Measurements from ENCODE around the gene TMCC3.
A peak's percentile ranks its signal among the peaks of the same experiment; 100 is the strongest.

The TMCC3 gene

DNA sequence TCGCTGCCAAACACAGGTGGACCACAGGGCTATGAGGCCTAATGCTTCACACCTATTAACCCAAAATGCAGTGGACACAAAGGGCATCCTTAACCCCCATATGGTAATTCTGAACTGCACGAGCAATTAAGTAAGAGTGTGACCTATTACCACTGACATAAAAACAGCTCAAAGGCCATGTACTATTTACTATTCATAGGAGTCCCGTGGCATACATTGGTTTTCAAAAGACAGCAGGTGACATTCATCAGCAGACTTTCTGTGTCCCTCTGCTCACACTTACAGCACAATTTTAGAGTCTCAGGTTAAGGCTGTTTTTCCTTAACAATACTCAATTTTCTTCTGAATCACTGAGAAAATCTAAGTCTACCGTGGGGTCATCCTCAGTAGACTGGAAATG lies 23.1 kb upstream of the TMCC3 start:
- FAIRE-seq (no peak), DNase-seq (ENCODE audit: low spot score) (no peak)

DNA sequence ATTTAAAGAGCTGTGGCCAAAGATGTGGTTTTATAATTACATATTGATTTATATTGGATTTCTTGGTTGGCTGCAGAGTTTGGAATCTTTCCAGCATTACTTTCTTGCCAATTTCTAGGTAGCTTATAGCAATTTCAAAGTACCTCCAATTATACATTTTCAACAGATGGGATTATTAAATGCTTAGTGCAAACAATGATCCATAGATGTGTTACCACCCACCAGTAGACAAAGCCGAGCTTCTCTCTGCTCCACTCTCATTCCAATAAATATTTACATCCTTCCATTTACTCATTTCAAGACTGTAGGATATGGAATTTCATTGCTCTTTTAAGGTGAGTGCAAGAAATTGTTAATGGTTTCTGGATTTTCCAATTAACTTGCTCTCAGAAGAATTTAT lies 21.6 kb upstream of the TMCC3 start:
- no peak for DNase-seq (ENCODE audit: low spot score)
- no peak for FAIRE-seq

DNA sequence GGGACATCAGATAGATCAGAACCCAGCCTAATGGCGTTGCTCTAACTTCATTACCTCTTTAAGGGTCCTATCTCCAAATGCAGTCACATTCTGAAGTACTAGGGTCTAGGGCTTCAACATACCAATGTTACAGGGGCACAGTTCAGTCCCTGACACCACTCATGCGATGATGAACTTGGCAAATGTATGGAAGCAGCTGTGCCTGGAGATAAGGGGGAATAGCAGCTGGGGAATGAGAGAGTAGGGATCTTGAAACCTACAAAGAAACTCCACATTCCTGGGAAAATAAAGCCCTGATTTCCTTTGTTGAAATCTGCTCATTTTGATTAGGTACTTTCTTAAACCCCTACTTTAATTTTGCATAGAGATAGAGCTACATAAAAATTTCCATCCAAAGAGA lies 20.5 kb upstream of the TMCC3 start:
- no peak for FAIRE-seq
- no peak for DNase-seq (ENCODE audit: low spot score)

DNA sequence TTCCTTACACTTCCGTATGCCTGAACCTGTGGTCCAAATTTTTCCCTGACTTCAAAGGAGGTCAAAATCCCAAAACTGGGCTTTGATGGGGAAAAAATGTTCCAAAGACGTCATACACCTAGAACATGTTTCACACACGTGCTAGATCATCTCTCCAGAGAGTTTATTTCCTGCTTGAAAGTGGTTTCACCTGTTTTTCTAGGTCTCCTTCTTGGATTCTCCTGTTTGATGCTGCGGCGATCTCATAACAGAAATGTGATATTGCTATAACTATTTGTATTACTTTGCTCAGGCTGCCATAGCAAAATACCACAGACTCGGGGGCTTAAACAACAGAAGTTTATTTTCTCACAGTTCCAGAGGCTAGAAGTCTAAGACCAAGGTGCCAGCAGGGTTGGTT lies 19.7 kb upstream of the TMCC3 start:
- DNase-seq (ENCODE audit: low spot score) = no peak
- FAIRE-seq = no peak

DNA sequence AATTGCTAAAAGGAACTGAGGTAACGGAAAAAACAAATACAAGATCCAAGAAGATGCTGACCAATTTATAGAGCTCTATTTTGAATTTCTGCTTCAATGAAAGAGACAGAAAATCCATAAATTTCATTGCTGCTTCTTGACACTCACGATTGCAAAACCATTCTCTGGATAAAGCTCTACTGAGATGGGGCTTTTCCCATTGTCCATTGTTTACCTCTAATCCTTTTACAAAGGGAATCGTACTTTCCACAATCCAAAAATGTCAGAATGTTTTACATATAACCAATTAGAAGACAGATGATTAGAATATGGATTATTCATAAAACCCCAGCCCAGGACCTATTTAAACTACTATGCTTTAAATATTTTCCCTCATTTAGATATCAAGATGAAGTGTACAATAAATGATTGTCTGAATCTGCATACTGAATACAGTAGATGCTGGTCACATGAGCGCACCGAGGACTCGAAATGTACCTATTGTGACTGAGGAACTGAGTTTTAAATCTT lies 16.7 kb upstream of the TMCC3 start:
- FAIRE-seq = no peak
- DNase-seq (ENCODE audit: low spot score) = no peak

DNA sequence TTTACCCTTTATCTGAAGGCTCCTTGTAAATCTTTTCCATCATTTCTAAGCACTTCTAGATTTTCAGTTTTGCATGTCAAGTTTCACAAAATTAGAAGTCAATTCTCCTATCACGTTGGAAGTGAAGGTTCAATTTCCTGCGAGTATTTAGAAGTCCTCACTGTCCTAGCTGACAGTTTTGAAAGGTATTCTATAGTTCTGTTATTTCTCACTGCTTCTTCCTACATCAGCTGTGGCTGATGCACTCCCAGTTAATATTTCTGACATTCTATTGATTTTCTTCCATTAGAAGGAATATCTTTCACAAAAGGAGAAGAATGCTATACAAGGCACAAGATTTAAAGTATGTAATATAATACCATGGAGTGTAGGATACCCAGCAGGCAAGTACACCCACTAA lies 15.8 kb upstream of the TMCC3 start:
- FAIRE-seq = no peak

DNA sequence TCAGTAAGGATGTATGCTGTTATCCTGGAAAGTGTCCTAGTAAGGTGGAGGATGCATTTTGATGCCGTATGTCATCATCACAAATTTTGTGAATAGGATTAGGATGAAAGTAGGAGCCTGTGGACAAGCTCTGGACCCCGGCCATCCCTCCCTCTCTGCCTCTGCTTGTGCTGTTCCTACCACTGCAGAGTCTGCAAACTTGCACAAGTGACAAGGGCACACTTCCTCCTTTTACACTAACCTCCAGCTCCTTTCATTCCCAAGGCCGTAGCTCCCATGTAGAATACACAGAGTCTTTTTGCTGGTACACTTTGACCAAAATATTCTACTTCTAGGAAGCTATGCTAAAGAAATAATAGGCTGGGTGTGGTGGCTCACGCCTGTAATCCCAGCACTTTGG lies 13.3 kb upstream of the TMCC3 start:
- DNase-seq (ENCODE audit: low spot score) (no peak), FAIRE-seq (no peak)

More for the DNA sequence above, 15.8 kb upstream of the TMCC3 start:
- no peak for DNase-seq (ENCODE audit: low spot score)

DNA sequence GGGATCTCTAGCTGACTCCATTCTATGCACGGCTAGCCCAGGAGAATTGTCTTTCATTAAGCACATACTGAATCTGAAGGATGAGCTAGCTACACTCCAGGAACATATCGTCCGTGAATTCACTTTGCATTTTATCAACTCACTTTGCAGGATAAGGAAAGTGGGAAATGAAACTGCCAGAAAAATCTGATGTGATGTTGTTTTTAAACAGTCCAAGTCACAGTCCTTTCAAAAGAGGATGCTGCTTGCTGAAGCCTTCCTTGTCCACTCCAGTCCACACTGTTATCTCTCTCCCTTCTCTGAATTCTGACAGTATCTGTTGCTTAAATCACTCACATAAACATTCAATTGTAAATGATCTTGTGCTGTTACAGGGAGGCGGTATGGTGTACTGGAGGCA lies 12.7 kb upstream of the TMCC3 start:
- DNase-seq (ENCODE audit: low spot score) = no peak
- FAIRE-seq = no peak

DNA sequence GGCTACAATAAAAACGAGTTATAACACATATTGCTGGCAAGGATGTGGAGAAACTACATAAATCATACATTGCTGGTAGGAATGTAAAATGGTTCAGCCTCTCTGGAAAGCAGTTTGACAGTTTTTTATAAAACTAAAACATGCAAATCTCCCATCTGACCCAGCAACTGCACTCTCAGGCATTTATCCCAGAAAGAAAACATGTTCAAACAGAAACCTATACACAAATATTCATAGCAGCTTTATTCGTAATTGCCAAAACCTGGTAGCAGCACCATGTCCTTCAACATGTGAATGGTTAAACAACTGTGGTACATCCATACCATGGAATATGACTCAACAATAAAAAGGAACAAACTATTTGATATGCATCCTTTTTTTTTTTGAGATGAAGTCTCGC lies 10.1 kb upstream of the TMCC3 start:
- FAIRE-seq (no peak), DNase-seq (ENCODE audit: low spot score) (no peak)

DNA sequence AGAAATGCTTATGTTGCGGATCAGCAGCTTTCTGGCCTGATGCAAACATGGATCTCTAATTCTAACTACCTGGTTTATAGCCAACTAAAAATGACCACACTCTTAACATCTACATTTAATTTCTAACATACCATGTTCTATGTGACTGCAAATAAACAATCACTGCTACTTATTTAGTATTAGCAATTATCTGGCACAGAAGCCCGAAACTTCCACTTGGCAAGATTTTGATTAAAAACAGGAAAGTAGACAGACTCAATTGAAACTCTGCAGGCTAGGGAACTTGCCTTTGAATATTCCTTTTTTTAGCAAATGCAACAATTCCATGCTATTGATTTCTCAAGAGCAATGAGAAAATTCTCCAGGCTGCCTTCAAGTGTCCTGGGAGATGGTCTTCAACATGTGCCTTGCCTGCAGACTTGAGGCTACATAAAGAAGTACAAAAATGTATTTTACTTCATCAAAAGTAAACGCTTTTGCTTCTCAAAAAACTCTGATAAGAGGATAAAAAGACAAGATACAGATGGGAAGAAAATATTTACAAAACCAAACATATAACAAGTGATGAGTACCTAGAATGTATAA lies 9.1 kb upstream of the TMCC3 start:
- no peak for DNase-seq (ENCODE audit: low spot score)
- no peak for FAIRE-seq

DNA sequence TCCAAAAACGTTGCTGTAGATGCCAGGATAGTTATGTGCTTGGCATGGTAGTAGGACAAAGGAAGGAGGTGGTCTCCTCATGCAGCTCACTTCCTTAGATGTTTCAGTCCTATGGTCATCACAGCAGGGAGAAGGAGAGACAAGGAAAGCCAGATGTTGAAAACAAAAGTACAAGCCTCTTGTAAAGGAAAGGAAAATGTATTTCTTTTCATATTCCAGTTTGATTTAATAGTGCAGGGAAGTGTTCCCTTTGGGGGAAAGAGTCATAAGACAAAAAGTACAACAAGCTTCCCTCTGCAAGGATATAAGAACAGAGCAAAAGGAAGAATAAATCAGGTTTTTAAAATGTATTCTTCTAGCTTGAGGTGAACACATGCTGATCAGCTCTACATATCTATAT lies 8.6 kb upstream of the TMCC3 start:
- DNase-seq (ENCODE audit: low spot score) (no peak), FAIRE-seq (no peak)

DNA sequence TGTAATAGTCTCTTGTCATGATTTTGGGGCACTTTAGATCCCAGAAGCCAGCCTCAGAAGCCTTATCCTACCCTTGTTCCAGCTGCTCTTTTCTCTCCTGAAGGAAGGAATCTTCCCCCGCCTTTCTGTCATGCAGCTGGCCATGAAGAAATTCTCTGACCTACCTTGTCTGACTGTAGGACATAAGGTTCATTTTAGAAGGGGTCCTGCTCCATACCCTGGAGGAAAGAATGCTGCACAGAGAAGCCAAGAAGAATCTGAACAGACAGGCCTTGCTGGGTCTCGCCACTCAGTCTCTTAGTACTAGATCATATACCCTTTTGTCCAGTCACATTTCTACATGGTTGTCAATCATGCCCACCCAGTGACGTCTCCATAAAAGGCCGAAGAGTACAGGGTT lies 6.2 kb upstream of the TMCC3 start:
- FAIRE-seq (no peak), DNase-seq (ENCODE audit: low spot score) (no peak)

DNA sequence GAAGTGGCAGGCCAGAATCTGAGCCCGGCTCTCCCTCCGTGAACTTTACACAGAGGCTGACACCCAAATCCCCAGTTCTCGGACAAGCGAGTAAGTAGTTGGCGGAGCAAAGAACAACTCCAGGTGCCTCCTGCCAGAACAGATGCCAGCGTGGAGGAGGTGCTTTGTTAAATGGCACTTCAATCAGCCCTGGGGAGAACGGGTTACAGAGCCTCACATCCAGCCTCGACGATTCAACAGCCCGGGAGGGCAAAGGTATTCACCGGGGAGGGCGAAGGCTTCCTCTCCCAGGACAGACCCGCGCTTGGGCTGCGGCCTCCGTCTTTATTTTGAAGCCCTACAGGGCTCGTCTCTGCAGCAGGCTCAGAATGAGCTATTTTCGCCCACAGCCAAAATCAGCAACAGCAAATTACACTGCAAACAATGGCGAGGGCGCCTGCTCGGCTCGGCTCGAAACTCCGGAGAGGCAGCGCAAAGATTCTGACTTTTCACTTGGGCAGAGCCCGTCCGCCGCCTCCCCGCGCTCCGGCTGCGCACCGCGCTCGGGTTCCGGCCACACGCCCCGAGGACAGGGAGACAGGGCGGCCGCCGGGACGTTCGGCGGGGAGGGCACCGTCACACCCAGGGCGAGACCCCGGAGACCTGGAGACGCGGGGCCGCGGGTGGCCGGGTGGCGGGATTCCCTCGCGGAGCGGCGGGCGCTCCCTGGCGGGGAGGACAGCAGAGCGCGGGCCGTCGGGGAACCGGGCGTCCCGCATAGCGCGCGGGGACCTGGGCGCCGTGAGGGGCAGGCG lies 811 bp downstream of the TMCC3 start:
- FAIRE-seq (no peak), DNase-seq (ENCODE audit: low spot score) (no peak)

DNA sequence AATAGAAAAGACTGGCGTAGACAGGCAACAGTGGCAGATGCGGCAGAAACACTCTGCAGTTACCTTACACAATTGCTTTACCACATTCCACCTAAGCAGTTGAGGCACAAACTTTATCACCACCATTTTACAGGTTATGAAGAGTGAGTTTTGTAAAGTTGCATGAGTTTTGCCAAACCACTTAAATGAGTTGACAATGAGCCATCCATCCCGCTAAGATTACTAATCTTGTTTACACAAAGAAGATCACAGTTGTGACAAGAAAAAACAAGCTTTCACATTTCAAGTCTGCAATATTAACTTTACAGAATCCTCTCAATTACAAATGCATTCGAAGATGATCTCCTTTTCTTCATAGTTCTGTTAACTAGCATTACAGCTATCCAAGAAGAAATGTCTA lies 1.8 kb downstream of the TMCC3 start:
- no peak for FAIRE-seq
- no peak for DNase-seq (ENCODE audit: low spot score)

DNA sequence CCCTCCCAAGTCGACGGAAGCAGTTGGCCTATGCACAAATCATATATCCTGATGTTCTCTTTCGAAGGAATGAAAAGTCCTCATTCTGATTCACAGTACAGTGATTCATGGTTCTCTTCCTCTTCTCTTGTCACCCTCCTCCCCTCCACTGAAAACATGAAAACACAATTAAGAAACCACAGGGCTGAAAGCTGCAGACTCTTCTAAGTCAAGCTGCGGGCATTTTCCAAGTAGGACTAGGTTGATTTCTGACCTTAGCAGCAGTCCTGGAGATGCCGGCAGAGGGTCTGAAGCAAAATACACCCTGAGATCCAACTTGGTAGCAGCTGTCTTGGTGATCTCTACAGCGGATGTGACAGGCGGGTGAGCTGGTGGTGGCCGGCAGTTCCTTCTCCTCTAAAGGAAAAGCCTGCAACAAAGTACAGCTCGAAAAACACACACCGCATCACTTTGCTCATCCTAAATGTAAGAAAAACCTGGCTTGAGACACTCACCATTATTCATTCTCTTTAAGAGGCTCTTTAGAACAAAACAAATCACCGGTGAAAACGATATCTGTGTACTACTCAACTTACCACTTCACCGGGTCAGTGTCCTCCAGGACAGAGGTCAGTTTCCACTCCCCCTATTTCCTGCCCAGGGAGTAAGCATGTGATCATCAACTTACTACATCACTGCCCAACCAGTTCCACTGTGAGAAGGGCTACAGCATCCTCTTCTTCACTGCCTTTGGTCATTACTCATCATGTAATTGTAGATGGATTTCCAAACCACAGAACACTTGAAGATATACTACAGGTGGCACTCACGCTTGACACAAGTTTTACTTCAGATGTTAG lies 6.0 kb downstream of the TMCC3 start:
- peak; percentile 44 for DNase-seq (ENCODE audit: low spot score)
- FAIRE-seq = no peak

DNA sequence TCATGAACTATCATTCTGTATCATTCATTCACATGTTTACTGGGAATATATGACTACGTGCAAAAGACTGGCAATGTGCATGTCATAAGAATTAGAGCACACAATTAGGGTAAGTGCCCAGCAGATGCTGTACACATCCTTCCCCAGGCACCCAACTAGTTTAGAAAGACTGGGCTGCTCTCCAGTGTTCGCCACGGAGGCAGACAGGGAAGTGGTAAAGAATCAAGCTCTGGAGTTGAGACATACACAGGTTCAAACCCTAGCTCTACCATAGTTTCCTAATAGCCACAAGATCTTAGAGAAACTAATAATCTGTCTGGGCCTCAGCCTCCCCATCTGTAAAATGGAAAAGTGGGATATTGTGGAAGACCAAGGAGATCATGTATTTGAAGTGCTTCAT lies 6.8 kb downstream of the TMCC3 start:
- no peak for FAIRE-seq

DNA sequence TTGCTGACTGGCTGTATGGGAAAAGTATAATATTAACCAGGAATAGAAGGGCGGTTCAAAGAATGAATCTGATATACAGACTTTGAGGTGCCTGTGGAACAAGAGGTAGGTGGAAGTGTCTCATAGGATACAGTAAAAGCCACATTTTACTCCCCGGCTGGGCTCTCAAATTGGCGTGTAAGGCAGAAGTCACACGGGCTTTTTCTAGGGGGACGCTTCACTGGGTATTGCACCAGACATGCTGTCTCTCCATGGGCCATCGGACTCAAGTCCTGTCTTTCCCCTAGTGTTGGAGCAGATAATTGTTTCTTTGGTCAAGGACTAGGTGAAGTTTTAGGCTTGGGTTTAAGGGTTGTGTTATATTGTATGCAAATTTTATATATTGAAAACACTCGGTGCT lies 9.1 kb downstream of the TMCC3 start:
- FAIRE-seq (no peak), DNase-seq (ENCODE audit: low spot score) (no peak)

More for the DNA sequence above, 6.8 kb downstream of the TMCC3 start:
- no peak for DNase-seq (ENCODE audit: low spot score)

DNA sequence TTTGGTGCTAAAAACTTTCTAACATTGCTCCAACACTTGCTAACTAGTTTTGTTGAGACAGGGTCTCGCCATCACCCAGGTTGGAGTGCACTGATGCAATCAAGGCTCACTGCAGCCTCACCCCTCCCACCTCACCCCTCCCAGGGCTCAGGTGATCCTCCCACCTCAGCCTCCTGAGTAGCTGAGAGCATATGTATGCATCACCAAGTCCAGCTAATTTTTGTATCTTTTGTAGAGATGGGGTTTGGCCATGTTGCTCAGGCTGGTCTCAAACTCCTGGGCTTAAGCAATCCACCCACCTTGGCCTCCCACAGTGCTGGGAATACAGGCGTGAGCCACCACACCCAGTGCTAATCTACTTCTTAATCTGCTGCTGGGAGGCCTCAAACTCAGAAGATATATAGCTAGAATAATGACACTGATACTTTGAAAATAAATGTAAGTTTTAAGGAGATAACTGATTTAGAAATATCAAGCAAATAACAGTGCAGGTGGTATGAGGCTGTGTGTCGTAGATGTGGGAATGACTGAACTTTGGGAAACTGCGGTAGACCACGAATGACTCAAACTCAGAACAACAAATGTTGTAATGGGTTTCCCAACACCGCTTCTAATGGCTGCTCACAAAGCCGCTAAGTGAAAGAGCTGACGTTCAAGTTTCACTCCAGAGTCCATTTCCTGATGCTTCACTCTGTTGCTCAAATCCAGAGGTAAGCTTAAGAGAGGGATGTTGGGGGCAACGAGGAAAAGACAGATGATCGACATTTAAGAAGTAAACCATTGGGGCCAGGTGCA lies 10.0 kb downstream of the TMCC3 start:
- DNase-seq (ENCODE audit: low spot score) = peak; percentile 65
- no peak for FAIRE-seq

DNA sequence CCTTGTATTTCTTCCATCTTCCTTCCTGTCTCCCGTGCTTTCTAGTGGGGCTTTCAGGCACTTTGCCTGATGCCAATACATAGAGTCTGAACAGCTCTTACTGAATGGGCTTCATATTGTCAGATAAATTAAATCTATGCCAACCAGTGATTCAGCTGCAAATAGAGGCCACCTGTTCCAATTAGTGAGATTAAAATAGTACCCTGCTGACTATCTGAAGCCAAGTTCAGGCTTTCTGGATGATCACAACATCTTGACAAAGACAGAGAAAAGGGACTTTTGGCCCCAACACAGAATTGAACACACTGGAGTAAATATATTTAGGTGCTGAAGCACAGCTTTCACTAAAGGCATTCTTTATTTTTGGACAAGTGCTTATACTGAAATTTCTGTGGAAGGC lies 11.8 kb downstream of the TMCC3 start:
- FAIRE-seq (no peak), DNase-seq (ENCODE audit: low spot score) (no peak)

DNA sequence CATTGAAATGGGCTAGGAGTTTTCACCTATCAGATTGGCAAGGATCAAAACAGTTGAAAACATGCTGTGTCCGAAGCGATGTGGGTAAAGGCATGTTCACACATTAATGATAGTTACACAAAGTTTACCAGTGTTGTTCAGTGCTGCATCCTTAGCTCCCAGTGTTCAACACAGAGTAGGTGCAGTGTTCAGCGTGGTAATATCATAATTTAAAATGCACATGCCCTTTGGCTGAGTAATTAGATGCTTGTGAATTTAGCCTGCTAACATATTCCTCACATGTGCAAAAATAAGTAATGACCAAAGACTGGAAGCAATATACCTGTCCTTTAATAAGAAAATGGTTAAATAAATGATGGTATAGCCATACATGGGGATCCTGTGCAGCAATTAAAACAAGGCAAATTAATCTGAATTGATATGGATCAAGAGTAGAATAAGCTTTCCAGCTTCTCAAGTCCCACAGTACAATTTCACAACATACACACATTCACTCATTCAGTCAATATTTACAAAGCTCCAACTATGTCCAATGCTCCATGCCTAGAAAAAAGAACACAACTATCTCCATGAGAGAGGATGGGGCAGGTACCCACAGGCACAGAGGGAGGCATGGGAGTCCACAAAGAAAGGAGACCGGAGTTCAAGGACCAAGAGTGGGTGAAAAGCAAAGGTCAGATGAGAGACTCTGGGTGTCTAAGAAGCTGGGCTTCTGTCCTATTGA lies 12.8 kb downstream of the TMCC3 start:
- FAIRE-seq (no peak), DNase-seq (ENCODE audit: low spot score) (no peak)

All from urothelium cell line (cell line).